CD4-positive, alpha-beta memory T cell (primary cell): ENCODE results near the gene ZNF213. TPM values are rescaled to one million over a fixed set of nuclear protein-coding genes. Genes with fewer than 3 reads are reported as not detected.
A peak's percentile ranks its signal among the peaks of the same experiment; 100 is the strongest.
"Not testable (repeated sequence)": the region's sequence is repeated elsewhere in the genome, so short reads cannot be mapped to it uniquely, and the experiment has no call there.

Experiments used
- CTCF ChIA-PET: fragments of 350-600 bp; sonication (Branson Sonifier 250); formaldehyde crosslinking; loops from one replicate; lab custom pipeline; 2021; ENCODE audit warnings: inconsistent platforms; ENCODE audit not compliant: partially characterized antibody; lab: Charles Lee
- POLR2A ChIA-PET: fragments of 350-600 bp; sonication (Branson Sonifier 250); formaldehyde crosslinking; loops from one replicate; lab custom pipeline; 2021; ENCODE audit not compliant: partially characterized antibody; lab: Charles Lee
- DNase-seq, 5 donors: peaks; one replicate each; pipeline versions ENCODE4 v3.0.0 to v3.0.0-alpha.2; 2020 to 2022; ENCODE audit warnings: mixed read lengths in 1 of 5
- H3K27ac ChIP-seq: one replicate; pipeline ENCODE4 v1.7.0; 2013; ENCODE audit warnings: low read depth, low read length
- H3K27me3 ChIP-seq: 2 replicates; pipeline ENCODE4 v1.7.0; 2013; ENCODE audit warnings: mild to moderate bottlenecking, low read length, moderate library complexity; ENCODE audit not compliant: insufficient read depth
- H3K36me3 ChIP-seq: 2 replicates; pipeline ENCODE4 v1.7.0; 2013; ENCODE audit warnings: mild to moderate bottlenecking, low read length, moderate library complexity; ENCODE audit not compliant: insufficient read depth
- H3K4me1 ChIP-seq: 2 replicates; pipeline ENCODE4 v1.7.0; 2013; ENCODE audit warnings: mild to moderate bottlenecking, low read length, moderate library complexity; ENCODE audit not compliant: insufficient read depth
- H3K4me3 ChIP-seq, 2 donors: one replicate each; pipeline ENCODE4 v1.7.0; 2013; ENCODE audit warnings: low read length in 2 of 2, mild to moderate bottlenecking in 1 of 2
- H3K9me3 ChIP-seq, 2 donors: one replicate each; pipeline ENCODE4 v1.7.0; 2013; ENCODE audit warnings: low read length in 2 of 2, control low read depth in 1 of 2; ENCODE audit not compliant: control insufficient read depth in 1 of 2
- H3K27ac Mint-ChIP-seq, 7 donors: one replicate each; pipeline ENCODE4 v1.8.0; 2020 to 2021; ENCODE audit warnings: mixed read lengths in 7 of 7, mild to moderate bottlenecking in 6 of 7, inconsistent platforms in 3 of 7, moderate library complexity in 3 of 7
- H3K27me3 Mint-ChIP-seq, 2 donors: one replicate each; pipeline ENCODE4 v1.8.0; 2020 to 2021; ENCODE audit warnings: mixed read lengths in 2 of 2
- H3K36me3 Mint-ChIP-seq, 2 donors: one replicate each; pipeline ENCODE4 v1.8.0; 2020 to 2021; ENCODE audit warnings: mixed read lengths in 2 of 2, inconsistent platforms in 1 of 2, mild to moderate bottlenecking in 1 of 2
- H3K4me1 Mint-ChIP-seq, 4 donors: one replicate each; pipeline ENCODE4 v1.8.0; 2020 to 2021; ENCODE audit warnings: mixed read lengths in 4 of 4, mild to moderate bottlenecking in 1 of 4
- H3K4me3 Mint-ChIP-seq, 8 donors: one replicate each; pipeline ENCODE4 v1.8.0; 2020 to 2021; ENCODE audit warnings: mixed read lengths in 8 of 8, mild to moderate bottlenecking in 7 of 8, moderate library complexity in 6 of 8, inconsistent platforms in 3 of 8
- H3K9me3 Mint-ChIP-seq, 8 donors: one replicate each; pipeline ENCODE4 v1.8.0; 2020 to 2021; ENCODE audit warnings: mixed read lengths in 8 of 8, mild to moderate bottlenecking in 5 of 8, inconsistent platforms in 3 of 8, moderate library complexity in 1 of 8
- intact Hi-C: fragments of 100-400 bp; cut with micrococcal nuclease; formaldehyde crosslinking; loops from one replicate; pipeline ENCODE4 v1.15.1; 2023
- polyA plus RNA-seq, 2 donors: library from polyadenylated mRNA; unstranded; fragments of 300-500 nt; fragmentation: Illumina TruSeq; gene quantifications; one replicate each; pipeline ENCODE4 v1.2.3, GENCODE V29; 2021
- total RNA-seq, 2 experiments: library from RNA; stranded (reverse); gene quantifications; one replicate each; pipeline ENCODE4 v1.2.3, GENCODE V29; 2021

The ZNF213 gene
- total and polyA plus RNA-seq, 4 experiments from 2014 or later, result 0.67 to 14.5 (median 8.7) TPM

DNA sequence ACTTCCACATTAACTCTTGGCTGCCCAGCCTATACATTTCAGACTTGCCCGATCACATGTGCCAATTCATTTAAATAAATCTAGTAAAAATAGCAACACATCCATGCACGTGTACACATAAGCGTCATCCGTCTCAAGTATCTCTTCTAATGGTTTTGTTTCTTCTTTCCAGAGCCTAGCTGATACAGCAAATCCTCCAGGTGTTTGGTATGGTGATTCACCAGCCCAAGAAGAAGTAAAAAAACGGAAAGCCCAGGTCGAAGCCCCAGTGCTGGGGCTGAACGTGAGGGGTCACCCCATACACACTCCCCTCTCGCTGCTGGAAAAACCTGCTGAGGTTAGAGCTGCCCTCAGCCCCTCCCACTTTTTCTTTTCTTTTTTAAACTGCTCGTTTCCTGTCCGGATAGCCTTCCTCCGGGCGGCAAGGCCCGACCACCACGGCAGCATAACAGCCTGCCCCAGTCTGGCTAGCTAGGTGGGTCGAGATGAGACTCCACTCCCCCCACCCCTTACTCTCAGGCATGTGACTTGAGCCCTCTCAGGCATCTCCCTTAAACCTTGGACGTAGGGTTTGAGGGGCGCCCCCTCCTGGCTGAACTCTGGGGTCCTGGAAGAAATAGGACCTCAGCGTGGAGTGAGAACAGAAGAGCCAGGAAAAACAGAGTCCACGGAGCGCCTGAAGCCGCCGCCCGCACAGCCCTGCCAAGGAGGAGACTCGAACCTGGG lies 39.2 kb downstream of the ZNF213 start:
- H3K4me1 Mint-ChIP-seq, result peaks cover 18 to 46% (median 35%) of the 10 kb centered on the region in 4 donors
- Histone ChIP-seq H3K36me3 (no peaks in the 10 kb centered on the region), H3K4me3 (no peak overlapping the region), H3K4me1 (peaks cover 48% of the 10 kb centered on the region), H3K9me3 (no peaks in the 10 kb centered on the region), H3K27ac (no peak overlapping the region), H3K27me3 (peaks cover 38% of the 10 kb centered on the region)
- H3K27me3 Mint-ChIP-seq, result peaks cover 39 to 41% of the 10 kb centered on the region in 2 donors
- POLR2A ChIA-PET, result interaction anchor here (0.7 kb wide), 1 partner anchor 101 kb away, joined by 3 read pairs; no protein-coding TSS in a partner anchor
- peak overlapping the region in 7 of 8 donors; percentile 4 to 58 (median 35) for H3K4me3 Mint-ChIP-seq
- peak overlapping the region in 2 of 7 donors; percentile 17 to 75 for H3K27ac Mint-ChIP-seq
- CTCF ChIA-PET, result interaction anchor here (3.9 to 4.2 kb wide), 2 partner anchors 115 to 144 kb away, joined by 13 to 25 read pairs; no protein-coding TSS in a partner anchor
- intact Hi-C loops, result no loop called here
- DNase-seq, result no peak
- peaks cover 0 to 3% of the 10 kb centered on the region in 2 donors for H3K36me3 Mint-ChIP-seq
- peaks cover 0 to 2% (median 0%) of the 10 kb centered on the region in 8 donors for H3K9me3 Mint-ChIP-seq

DNA sequence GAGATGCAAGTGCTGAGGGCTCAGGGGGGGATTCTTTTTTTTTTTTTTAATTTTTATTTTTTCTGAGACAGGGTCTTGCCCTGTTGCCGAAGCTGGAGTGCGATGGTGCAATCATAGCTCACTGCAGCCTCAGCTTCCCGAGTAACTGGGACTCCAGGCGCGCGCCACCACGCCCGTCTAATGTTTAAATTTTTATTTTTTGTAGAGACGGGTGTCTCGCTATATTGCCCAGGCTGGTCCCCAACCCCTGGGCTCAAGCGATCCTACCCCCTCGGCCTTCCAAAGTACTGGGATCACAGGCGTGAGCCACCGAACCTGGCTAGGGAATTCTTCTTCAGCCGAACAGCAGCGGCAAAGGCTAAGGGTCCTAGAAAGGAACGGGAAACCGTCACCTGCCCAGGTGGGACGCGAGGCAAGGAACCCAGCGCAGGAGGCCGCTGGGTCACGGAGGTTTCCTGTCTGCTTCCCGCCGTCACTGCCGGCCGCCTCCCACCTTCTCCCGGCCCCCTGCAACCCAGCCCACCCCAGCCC lies 39.9 kb downstream of the ZNF213 start:
- DNase-seq, result no peak
- ChIA-PET CTCF (no interaction called here), POLR2A (interaction anchor here (0.7 to 1.4 kb wide), 2 partner anchors 100 to 108 kb away, joined by 3 read pairs; partner anchors contain the start of gene ZNF263)
- Histone ChIP-seq H3K4me1 (peaks cover 48% of the 10 kb centered on the region), H3K4me3 (no peak overlapping the region), H3K27me3 (peaks cover 43% of the 10 kb centered on the region), H3K36me3 (no peaks in the 10 kb centered on the region), H3K9me3 (no peaks in the 10 kb centered on the region), H3K27ac (no peak overlapping the region)
- H3K27me3 Mint-ChIP-seq, result peaks cover 44 to 46% of the 10 kb centered on the region in 2 donors
- peak overlapping the region in 3 of 8 donors; percentile 21 to 57 (median 35) for H3K4me3 Mint-ChIP-seq
- intact Hi-C loops, result no loop called here
- peaks cover 0 to 2% (median 0%) of the 10 kb centered on the region in 8 donors for H3K9me3 Mint-ChIP-seq
- peaks cover 0 to 3% of the 10 kb centered on the region in 2 donors for H3K36me3 Mint-ChIP-seq
- H3K4me1 Mint-ChIP-seq, result peaks cover 18 to 46% (median 37%) of the 10 kb centered on the region in 4 donors
- peak overlapping the region in 1 of 7 donors; percentile 75 for H3K27ac Mint-ChIP-seq

DNA sequence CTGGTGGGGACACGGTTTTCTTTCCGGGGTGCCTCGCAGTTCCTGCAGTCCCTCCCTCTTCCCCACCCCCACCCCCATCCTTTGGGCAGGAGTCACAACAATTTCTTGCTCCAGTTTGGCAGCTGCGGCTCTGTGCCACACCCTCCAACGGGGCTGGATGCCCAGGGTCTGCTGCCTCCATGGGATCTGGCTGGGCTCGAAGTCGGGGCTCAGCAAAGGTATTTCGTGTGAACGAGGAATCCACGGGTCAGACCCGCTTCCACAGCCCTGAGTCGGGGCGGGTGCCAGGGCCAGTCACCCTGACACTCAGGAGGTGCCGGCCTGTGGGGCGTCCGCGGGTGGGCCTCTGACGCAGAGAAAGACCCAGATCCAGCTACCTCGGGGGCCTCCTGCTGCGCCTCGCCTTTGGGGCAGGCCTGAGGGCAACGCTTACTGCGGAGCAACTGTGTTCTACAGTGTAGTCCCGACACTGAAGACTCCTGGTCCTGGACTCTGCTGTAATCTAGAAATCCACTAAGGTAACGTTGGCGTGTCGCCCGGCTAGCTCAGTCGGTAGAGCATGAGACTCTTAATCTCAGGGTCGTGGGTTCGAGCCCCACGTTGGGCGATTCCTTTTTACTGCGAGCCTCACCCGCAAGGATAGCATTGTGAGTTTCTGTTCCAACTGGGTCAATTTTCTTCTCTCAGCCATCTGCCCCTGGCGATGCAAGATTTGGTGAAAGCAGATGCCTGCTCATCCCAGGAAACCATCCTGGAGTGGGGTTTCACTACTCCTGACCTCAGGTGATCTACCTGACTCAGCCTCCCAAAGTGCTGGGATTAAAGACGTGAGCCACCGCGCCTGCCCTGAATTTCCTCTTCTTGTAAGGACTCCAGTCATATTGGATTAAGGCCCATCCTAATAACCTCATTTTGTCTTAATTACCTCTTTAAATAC lies 40.6 kb downstream of the ZNF213 start:
- H3K27ac ChIP-seq, result no peak overlapping the region
- intact Hi-C loops, result no loop called here
- Mint-ChIP-seq H3K4me1 (peaks cover 18 to 46% (median 38%) of the 10 kb centered on the region in 4 donors), H3K4me3 (peak overlapping the region in 6 of 8 donors; percentile 8 to 62 (median 36)), H3K27me3 (peaks cover 52 to 53% of the 10 kb centered on the region in 2 donors), H3K36me3 (peaks cover 0 to 3% of the 10 kb centered on the region in 2 donors), H3K27ac (peak overlapping the region in 2 of 7 donors; percentile 12 to 57), H3K9me3 (peaks cover 0 to 2% (median 0%) of the 10 kb centered on the region in 8 donors)
- H3K27me3 ChIP-seq, result peaks cover 49% of the 10 kb centered on the region
- no peak overlapping the region for H3K4me3 ChIP-seq
- DNase-seq, result no peak
- peaks cover 46% of the 10 kb centered on the region for H3K4me1 ChIP-seq
- no peaks in the 10 kb centered on the region for H3K9me3 ChIP-seq
- ChIA-PET CTCF (no interaction called here), POLR2A (interaction anchor here (0.7 to 1.4 kb wide), 5 partner anchors 9 to 108 kb away, joined by 3 to 4 read pairs (median 3); partner anchors contain the start of gene ZNF263)
- no peaks in the 10 kb centered on the region for H3K36me3 ChIP-seq

DNA sequence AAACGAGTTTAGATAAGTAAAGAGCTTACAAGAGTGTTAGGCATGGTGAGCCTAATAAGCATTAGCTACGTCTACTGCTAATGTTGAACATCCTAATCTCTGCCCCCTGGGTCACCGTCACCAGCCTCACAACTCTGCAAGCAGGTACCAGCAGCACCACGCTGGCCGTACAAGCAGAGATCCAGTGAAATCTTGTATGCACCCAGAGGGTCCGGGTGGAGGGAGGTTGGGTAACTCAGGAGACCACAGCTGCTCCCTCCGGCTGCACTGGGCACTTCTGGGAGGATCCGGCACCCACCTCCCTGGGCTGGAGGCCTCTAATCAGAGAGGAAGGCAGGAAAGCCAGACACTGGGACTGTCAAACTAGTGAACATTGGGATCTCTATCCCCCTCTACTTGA lies 44.8 kb downstream of the ZNF213 start:
- DNase-seq, result no peak
- H3K27me3 ChIP-seq, result peaks cover 62% of the 10 kb centered on the region
- no peaks in the 10 kb centered on the region for H3K9me3 ChIP-seq
- Mint-ChIP-seq H3K4me1 (peaks cover 12 to 41% (median 27%) of the 10 kb centered on the region in 4 donors), H3K9me3 (peaks cover 0 to 10% (median 5%) of the 10 kb centered on the region in 8 donors), H3K4me3 (peak overlapping the region in 2 of 8 donors; percentile 14 to 36), H3K36me3 (no peaks in the 10 kb centered on the region), H3K27me3 (peaks cover 65 to 72% of the 10 kb centered on the region in 2 donors), H3K27ac (no peak overlapping the region)
- H3K27ac ChIP-seq, result no peak overlapping the region
- POLR2A ChIA-PET, result interaction anchor here (0.7 to 1.0 kb wide), 3 partner anchors 9 to 36 kb away, joined by 3 read pairs; no protein-coding TSS in a partner anchor
- H3K4me1 ChIP-seq, result peaks cover 32% of the 10 kb centered on the region
- CTCF ChIA-PET, result interaction anchor here (1.3 kb wide), 1 partner anchor 9 kb away, joined by 3 read pairs; no protein-coding TSS in a partner anchor
- H3K4me3 ChIP-seq, result no peak overlapping the region
- H3K36me3 ChIP-seq, result no peaks in the 10 kb centered on the region
- intact Hi-C loops, result loop anchor here (5.0 kb wide), 1 partner anchor 103 kb away; the partner anchor contains the start of gene ZNF263

DNA sequence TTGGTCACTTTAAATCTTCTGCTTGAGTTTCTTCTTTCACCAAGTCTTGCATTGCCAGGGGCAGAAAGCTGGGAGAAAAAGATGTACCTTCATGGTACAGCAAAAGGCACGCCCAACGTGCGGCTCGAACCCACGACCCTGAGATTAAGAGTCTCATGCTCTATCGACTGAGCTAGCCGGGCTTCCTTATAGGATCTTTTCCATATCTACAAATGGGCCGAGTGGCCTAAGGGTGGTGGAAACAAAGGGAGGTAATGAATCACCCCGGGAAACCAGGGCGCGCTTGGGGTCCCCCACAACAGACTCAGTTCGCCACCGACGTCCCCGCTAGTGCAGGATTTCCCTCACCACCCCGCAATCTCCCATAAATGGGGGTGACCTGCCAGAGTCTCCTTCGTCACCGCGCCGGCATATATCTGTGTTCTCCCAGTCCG lies 45.6 kb downstream of the ZNF213 start:
- Mint-ChIP-seq H3K27me3 (peaks cover 62 to 69% of the 10 kb centered on the region in 2 donors), H3K4me1 (peaks cover 12 to 37% (median 22%) of the 10 kb centered on the region in 4 donors), H3K36me3 (no peaks in the 10 kb centered on the region), H3K27ac (peak overlapping the region in 2 of 7 donors; percentile 30 to 55), H3K4me3 (peak overlapping the region in 1 of 8 donors; percentile 39), H3K9me3 (peaks cover 0 to 10% (median 5%) of the 10 kb centered on the region in 8 donors)
- H3K27me3 ChIP-seq, result peaks cover 58% of the 10 kb centered on the region
- no peaks in the 10 kb centered on the region for H3K9me3 ChIP-seq
- ChIA-PET CTCF (interaction anchor here (0.9 to 1.3 kb wide), 2 partner anchors 9 to 10 kb away, joined by 3 read pairs; no protein-coding TSS in a partner anchor), POLR2A (no interaction called here)
- H3K27ac ChIP-seq, result no peak overlapping the region
- no peak overlapping the region for H3K4me3 ChIP-seq
- no peak for DNase-seq
- intact Hi-C loops, result loop anchor here (5.0 kb wide), 1 partner anchor 102 kb away; the partner anchor contains the start of gene ZNF263
- no peaks in the 10 kb centered on the region for H3K36me3 ChIP-seq
- H3K4me1 ChIP-seq, result peaks cover 24% of the 10 kb centered on the region

DNA sequence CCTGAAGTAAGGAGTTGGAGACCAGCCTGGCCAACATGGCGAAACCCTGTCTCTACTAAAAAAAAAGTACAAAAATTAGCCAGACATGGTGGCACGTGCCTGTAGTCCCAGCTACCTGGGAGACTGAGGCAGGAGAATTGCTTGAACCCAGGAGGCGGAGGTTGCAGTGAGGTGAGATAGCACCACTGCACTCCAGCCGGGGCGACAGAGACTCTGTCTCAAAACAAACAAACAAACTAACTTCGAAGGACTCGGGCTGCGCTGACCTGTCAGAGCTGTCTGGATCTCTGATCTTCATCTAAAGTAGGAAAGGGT lies 47.4 kb downstream of the ZNF213 start:
- H3K36me3 ChIP-seq, DNase-seq, H3K4me3 ChIP-seq, H3K27ac ChIP-seq, H3K36me3 Mint-ChIP-seq, H3K9me3 ChIP-seq: not testable (repeated sequence)
- Mint-ChIP-seq H3K4me1 (peaks cover 12 to 31% (median 17%) of the 10 kb centered on the region in 4 donors), H3K27me3 (peaks cover 53 to 66% of the 10 kb centered on the region in 2 donors), H3K4me3 (peak overlapping the region; percentile 59 to 85 (median 70)), H3K27ac (peak overlapping the region in 2 of 7 donors; percentile 24 to 84), H3K9me3 (peaks cover 0 to 12% (median 5%) of the 10 kb centered on the region in 8 donors)
- POLR2A ChIA-PET, result interaction anchor here (0.6 to 2.7 kb wide), 9 partner anchors 10 to 318 kb away, joined by 3 to 11 read pairs (median 5); partner anchors contain the start of gene ZNF263
- H3K4me1 ChIP-seq, result peaks cover 20% of the 10 kb centered on the region
- intact Hi-C loops, result loop anchor here (2.0 to 5.0 kb wide), 3 partner anchors 83 to 275 kb away; partner anchors contain the start of gene ZNF263
- CTCF ChIA-PET, result interaction anchor here (1.2 to 2.4 kb wide), 5 partner anchors 10 to 318 kb away, joined by 4 to 11 read pairs (median 4); partner anchors contain the start of gene CLUAP1
- H3K27me3 ChIP-seq, result peaks cover 51% of the 10 kb centered on the region
